Mucosa of descending colon (tissue), 3 donors: ENCODE results near the gene HMGB3. TPM values are rescaled to one million over a fixed set of nuclear protein-coding genes. Genes with fewer than 3 reads are reported as not detected.

Experiments
- ATAC-seq: fragments of 200-7000 bp; cut with Tn5 transposase; one replicate; pipeline ENCODE4 v1.9.1; 2020; ENCODE audit warnings: mild to moderate bottlenecking, moderate library complexity
- DNase-seq, 3 donors: peaks; one replicate each; pipeline ENCODE4 v3.0.0-alpha.2; 2020
- H3K36me3 ChIP-seq: fragments of 200-600 bp; one replicate; pipeline ENCODE4 v1.8.0; 2021; ENCODE audit warnings: low read depth, mild to moderate bottlenecking
- H3K4me1 ChIP-seq: fragments of 200-600 bp; one replicate; pipeline ENCODE4 v1.8.0; 2021; ENCODE audit warnings: low read depth, mild to moderate bottlenecking
- H3K4me3 ChIP-seq: fragments of 200-600 bp; one replicate; pipeline ENCODE4 v1.8.0; 2021; ENCODE audit warnings: mild to moderate bottlenecking
- H3K9me3 ChIP-seq: fragments of 200-600 bp; one replicate; pipeline ENCODE4 v1.8.0; 2021; ENCODE audit warnings: mild to moderate bottlenecking
- intact Hi-C, 2 donors: fragments of 100-400 bp; cut with DNase I in 1 of 2; cut with micrococcal nuclease in 1 of 2; formaldehyde crosslinking; loops; one replicate each; pipeline versions ENCODE4 v1.11.0 to v1.11.1; 2022; cut with DNase I, micrococcal nuclease
- total RNA-seq, 3 donors: library from RNA; stranded (reverse); fragmentation: NEBNext Ultra II Directional in 2 of 3; extraction: Animal tissue kit (Norgen Biotek cat#: 25700) in 2 of 3; gene quantifications; one replicate each; pipeline versions ENCODE4 v1.2.1 to v1.2.4, GENCODE V29; 2021 to 2023
- TF ChIP-seq, protein P1 (sequence below): fragments of 200-600 bp; IDR thresholded peaks from one replicate; pipeline ENCODE4 v1.8.0; 2022; ENCODE audit warnings: antibody characterized with exemption, mild to moderate bottlenecking
- donor health status: DM: no; HTN: no; CAD: no; lungs with moderate emphysema.
- donor health status: DM: no; HTN: no; CAD: no.
- donor health status: DM: no; HTN: yes; CAD: no.

The HMGB3 gene
- total RNA-seq, 3 donors from 2014 or later: 9.8 to 51.2 (median 29.1) TPM

DNA sequence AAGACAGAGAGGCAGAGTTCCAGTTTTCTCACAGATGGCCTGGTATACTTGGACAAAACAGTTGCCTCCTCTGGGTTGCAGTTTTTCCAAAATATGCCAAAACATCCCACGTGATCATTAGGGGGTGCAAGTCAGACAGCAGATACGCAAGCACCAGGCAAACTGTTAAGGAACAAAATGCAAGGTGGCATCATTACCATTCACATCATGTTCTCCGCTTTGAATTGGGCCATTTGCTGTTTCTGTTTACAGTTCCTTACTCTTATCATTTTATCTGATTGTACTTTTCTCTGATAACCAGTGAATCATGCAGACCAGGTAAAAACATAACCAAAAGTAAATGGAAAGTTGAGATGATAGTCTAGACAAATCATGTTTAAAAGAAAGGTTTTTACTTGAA is 16.4 kb upstream of the HMGB3 start:
- no peak overlapping the region for H3K4me3 ChIP-seq
- TF ChIP-seq, protein P1, sequence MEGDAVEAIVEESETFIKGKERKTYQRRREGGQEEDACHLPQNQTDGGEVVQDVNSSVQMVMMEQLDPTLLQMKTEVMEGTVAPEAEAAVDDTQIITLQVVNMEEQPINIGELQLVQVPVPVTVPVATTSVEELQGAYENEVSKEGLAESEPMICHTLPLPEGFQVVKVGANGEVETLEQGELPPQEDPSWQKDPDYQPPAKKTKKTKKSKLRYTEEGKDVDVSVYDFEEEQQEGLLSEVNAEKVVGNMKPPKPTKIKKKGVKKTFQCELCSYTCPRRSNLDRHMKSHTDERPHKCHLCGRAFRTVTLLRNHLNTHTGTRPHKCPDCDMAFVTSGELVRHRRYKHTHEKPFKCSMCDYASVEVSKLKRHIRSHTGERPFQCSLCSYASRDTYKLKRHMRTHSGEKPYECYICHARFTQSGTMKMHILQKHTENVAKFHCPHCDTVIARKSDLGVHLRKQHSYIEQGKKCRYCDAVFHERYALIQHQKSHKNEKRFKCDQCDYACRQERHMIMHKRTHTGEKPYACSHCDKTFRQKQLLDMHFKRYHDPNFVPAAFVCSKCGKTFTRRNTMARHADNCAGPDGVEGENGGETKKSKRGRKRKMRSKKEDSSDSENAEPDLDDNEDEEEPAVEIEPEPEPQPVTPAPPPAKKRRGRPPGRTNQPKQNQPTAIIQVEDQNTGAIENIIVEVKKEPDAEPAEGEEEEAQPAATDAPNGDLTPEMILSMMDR: no peak
- ATAC-seq: peak; percentile 47

DNA sequence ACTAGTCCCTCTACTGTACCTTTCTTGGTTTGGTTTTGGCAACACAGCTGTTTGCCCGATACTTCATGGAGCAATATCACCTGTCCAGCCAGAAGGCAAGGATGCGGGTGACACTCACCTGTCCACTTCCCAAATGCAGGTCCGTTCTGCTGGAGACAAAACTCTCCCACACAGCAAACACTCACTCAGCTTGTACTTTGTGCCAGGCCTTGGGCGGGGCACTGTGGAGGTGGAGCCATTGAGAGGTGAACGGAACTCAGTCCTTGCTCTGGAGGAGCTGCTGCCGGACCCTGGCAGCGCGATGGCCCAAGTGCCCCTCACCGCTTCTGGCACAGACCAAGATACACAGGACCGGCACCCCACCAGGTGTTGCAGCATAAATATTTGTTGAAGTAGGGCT is 15.3 kb upstream of the HMGB3 start:
- ATAC-seq: peak; percentile 85
- no peak overlapping the region for H3K4me3 ChIP-seq

More for the DNA sequence above, 16.4 kb upstream of the HMGB3 start:
- H3K4me1 ChIP-seq: no peaks in the 10 kb centered on the region
- H3K9me3 ChIP-seq: no peaks in the 10 kb centered on the region
- intact Hi-C loops: no loop called here
- no peaks in the 10 kb centered on the region for H3K36me3 ChIP-seq
- no peak for DNase-seq

DNA sequence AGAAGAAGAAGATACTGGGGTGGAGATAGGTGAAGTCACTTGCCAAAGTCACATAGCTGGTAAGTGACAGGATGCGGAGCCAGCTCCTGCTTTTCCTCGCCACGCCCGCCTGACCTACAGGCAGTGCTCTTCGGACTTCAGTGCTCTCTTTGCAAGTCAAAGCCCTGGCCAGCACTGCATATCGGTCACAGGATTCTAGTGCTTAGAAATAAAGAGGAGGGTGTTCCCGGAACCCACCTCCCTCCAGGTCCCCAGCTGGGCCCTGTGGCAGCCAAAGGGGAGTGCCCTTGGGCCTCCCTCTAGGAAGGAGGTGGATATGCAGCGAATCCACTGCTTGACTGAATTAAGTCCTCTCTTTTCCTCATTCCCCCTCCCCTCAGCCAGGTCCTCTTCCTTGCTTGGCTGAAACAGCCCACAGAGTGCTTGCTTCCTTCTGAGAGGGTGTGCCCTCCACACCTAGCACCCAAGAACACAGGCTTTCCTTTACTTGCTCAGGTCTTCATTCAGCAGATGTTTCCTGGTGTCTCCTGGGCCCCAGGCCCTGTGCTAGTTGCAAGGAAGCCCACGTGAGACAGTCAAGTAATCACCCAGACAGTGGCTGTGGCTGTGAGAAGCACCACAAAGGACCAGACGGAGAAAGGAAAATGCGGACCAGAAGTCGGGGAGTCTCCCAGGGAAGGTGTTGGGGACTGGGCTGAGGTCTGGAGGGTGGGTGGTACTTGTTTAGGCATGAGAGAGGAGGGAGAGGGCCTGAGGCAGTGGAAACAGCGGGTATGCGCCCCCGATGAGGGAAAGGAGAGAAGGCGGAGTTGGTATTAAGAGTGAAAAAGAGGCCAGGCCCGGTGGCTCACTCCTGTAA is 14.0 kb upstream of the HMGB3 start:
- Histone ChIP-seq H3K36me3 (no peaks in the 10 kb centered on the region), H3K4me1 (no peaks in the 10 kb centered on the region), H3K4me3 (no peak overlapping the region), H3K9me3 (no peaks in the 10 kb centered on the region)
- intact Hi-C loops: no loop called here
- DNase-seq: peak in 2 of 3 donors; percentile 20 to 51
- TF ChIP-seq, protein P1: no peak
- ATAC-seq: peak; percentile 69

More for the DNA sequence above, 15.3 kb upstream of the HMGB3 start:
- TF ChIP-seq, protein P1: no peak
- DNase-seq: peak; percentile 57 to 72 (median 61)
- H3K9me3 ChIP-seq: no peaks in the 10 kb centered on the region
- H3K4me1 ChIP-seq: no peaks in the 10 kb centered on the region
- H3K36me3 ChIP-seq: no peaks in the 10 kb centered on the region
- intact Hi-C loops: no loop called here

DNA sequence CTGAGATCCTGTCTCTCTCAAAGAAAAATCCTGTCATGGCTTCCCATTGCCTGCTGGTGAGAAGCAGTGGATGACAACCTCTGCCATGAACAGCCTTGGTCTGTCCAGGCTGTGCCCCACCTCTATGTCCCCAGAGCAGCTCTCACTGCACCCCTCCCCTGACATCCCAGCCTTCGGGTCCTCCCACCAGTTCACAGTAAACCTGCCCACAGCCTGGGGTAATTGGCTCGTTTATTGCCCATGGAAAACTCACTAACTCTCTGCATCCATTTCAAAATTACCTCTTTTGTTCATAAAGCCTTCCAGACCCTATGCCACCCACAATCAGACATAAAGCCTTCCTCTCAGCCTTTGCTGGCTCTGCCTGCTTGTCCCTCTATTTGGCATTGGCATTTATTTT is 10.7 kb upstream of the HMGB3 start:
- Histone ChIP-seq H3K4me1 (no peaks in the 10 kb centered on the region), H3K36me3 (no peaks in the 10 kb centered on the region), H3K4me3 (no peak overlapping the region), H3K9me3 (no peaks in the 10 kb centered on the region)
- intact Hi-C loops: no loop called here
- DNase-seq (no peak), ATAC-seq (no peak)
- TF ChIP-seq, protein P1: no peak

DNA sequence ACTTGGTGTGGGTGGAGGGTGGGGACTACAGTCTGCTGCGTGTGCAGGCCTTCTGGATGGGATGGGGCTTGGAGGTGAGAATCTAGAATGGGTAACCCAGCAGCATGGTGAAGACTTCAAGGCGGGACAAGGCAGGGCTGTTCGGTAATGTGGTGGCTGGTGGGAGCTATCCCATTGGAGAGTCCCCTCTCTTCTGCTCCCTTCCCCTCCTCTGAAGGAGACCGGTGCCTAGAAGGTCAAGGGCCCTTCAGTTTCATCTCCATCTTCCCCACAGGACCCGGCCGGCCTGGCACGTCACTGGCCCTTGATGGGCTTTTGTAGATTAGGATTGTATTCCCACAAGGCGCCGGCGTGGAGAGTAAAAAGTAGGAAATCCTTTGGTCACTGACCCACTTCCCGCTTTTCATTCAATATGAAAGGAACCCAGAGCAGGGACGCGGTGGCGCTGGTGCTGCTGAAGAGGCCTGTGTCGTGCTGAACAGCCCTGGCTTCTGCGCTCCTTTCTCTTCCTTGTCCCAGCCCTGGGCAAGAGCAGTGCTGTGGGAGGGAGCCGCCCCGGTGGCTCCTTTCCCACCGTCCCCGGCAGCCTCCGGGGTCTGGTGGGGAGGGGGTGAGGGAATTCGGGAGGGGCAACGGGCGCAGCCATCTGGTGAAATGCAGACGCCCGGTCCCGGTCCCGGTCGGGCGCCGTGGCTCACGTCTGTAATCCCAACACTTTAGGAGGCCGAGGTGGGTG is 7.3 kb upstream of the HMGB3 start:
- Histone ChIP-seq H3K36me3 (no peaks in the 10 kb centered on the region), H3K4me1 (no peaks in the 10 kb centered on the region), H3K4me3 (no peak overlapping the region), H3K9me3 (no peaks in the 10 kb centered on the region)
- DNase-seq (no peak), ATAC-seq (no peak)
- TF ChIP-seq, protein P1: no peak
- intact Hi-C loops: no loop called here
